SK-N-SH treated with all-trans-retinoic acid at 6 μM for 48 hours (cell line): ENCODE results near the gene PLEKHG4.

Source experiments
- CSDC2 ChIP-seq: fragments of 250-450 bp; sonication (Bioruptor Pico); IDR thresholded peaks from 2 replicates; pipeline ENCODE4 v1.5.0; 2020; ENCODE audit warnings: mild to moderate bottlenecking, moderate library complexity
- ZNF8 ChIP-seq: fragments of 450-650 bp; formaldehyde crosslinking; IDR thresholded peaks from 2 replicates; pipeline ENCODE4 v1.5.0; 2020; ENCODE audit warnings: mild to moderate bottlenecking, moderate library complexity

DNA sequence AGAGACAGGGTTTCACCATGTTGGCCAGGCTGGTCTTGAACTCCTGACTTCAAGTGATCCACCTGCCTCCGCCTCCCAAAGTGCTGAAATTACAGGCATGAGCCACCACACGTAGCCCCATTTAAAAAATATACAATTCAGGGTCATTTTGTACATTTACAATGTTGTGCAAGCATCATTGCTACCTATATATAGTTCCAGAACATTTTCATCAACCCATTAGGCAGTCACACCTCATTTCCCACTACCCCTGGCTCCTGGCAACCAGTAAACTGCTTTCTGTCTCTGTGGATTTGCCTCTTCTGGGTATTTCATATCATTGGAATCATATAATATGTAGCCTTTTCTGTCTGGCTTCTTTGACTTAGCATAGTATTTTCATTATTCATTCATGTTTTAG lies 54.0 kb downstream of the PLEKHG4 start:
- no peak for TF ChIP-seq ZNF8 (CRISPR knock-in tag)
- no peak for TF ChIP-seq CSDC2 (CRISPR knock-in tag)
